ENCODE results near the gene TMEM178B. TPM values are rescaled to one million over a fixed set of nuclear protein-coding genes. Genes with fewer than 3 reads are reported as not detected.

TMEM178B gene
- total and polyA plus RNA-seq, 9 of the 15 experiments (the other 6 are each of a cell fraction or from before 2014, with no cell fraction given), result under 0.01 to 0.03 (median 0.01) TPM; not detected in 5

- H3K79me2 ChIP-seq (ENCODE audit: control insufficient read depth, insufficient read depth, low read length), result no peaks in the 10 kb centered on the region
- no peaks in the 10 kb centered on the region for H4K20me1 ChIP-seq (replicated peaks; ENCODE audit: control insufficient read depth, insufficient read depth, low read length)
- H3K9me1 ChIP-seq (ENCODE audit: control insufficient read depth, insufficient read depth, low read length), result no peaks in the 10 kb centered on the region
- no peaks in the 10 kb centered on the region for H3K36me3 ChIP-seq (ENCODE audit: control insufficient read depth, insufficient read depth, low read length)
- no peak overlapping the region for H3K4me3 ChIP-seq
- ChIA-PET CTCF (ENCODE audit: low intra/inter-chr PET ratio) (no interaction called here), POLR2A (interaction anchor here (0.6 to 0.7 kb wide), 2 partner anchors 9 to 1595 kb away, joined by 3 read pairs; no protein-coding TSS in a partner anchor)
- BruUV-seq (replicated peaks), result no TSS peak
- H3K27me3 ChIP-seq (ENCODE audit: control insufficient read depth in 2 of 2, insufficient read depth in 2 of 2, low read length in 2 of 2), result peaks cover 0 to 11% of the 10 kb centered on the region in 2 experiments; a peak in 2 of 5 replicates
- no peak overlapping the region for H3K4me2 ChIP-seq (ENCODE audit: insufficient read depth, low read length)
- H3K9ac ChIP-seq (ENCODE audit: insufficient read depth in 1 of 2, low read depth in 2 of 2, low read length in 2 of 2), result no peak overlapping the region
- intact Hi-C loops (cut with micrococcal nuclease) (no loop called here), in situ Hi-C loops (cut with MboI) (no loop called here)
- no peak for ATAC-seq
- H3K4me1 ChIP-seq (replicated peaks in 1 of 2; ENCODE audit: control insufficient read depth in 2 of 2, insufficient read depth in 2 of 2, low read length in 2 of 2), result no peaks in the 10 kb centered on the region
- FAIRE-seq, result no peak
- H3K27ac ChIP-seq (ENCODE audit: extremely low read depth, low read depth, low read length), result no peak overlapping the region
- DNase-seq (ENCODE audit: extremely low read depth in 1 of 4, low spot score in 3 of 4), result no peak
- under 1% methylated on average over 8 of the region's 8 CpGs for WGBS (ENCODE audit: insufficient coverage, low coverage, missing lambda C conversion rate)
- H2AFZ ChIP-seq (ENCODE audit: low read depth, low read length), result no peak overlapping the region
- H3K9me3 ChIP-seq (replicated peaks; ENCODE audit: control insufficient read depth, insufficient read depth, low read depth, low read length), result no peaks in the 10 kb centered on the region
- TF ChIP-seq ZNF609 (CRISPR knock-in tag; IDR thresholded peaks at IDR 0.05; ENCODE audit: borderline replicate concordance) (no peak), SAFB (IDR thresholded peaks at IDR 0.05; ENCODE audit: borderline replicate concordance, low read depth, low read length) (no peak), ZNF324 (CRISPR knock-in tag; IDR thresholded peaks at IDR 0.05) (no peak), RBM15 (IDR thresholded peaks at IDR 0.05; ENCODE audit: insufficient read depth, low read length) (no peak), BMI1 (IDR thresholded peaks at IDR 0.05; ENCODE audit: low read length) (no peak), FUS (optimal IDR thresholded peaks at IDR 0.05; ENCODE audit: low read depth, low read length) (no peak), DEAF1 (CRISPR knock-in tag; IDR thresholded peaks at IDR 0.05) (no peak), GATAD2A (IDR thresholded peaks at IDR 0.05) (no peak), ELF1 (tag; IDR thresholded peaks at IDR 0.05) (no peak), ELK3 (CRISPR knock-in tag; IDR thresholded peaks at IDR 0.05) (no peak), ZNF75A (CRISPR knock-in tag; IDR thresholded peaks at IDR 0.05) (no peak), MCM7 (IDR thresholded peaks at IDR 0.05) (no peak), ZNF133 (CRISPR knock-in tag; IDR thresholded peaks at IDR 0.05) (no peak), SMAD3 (CRISPR knock-in tag; conservative IDR thresholded peaks at IDR 0.05) (no peak), CGGBP1 (CRISPR knock-in tag; IDR thresholded peaks at IDR 0.05) (no peak), FOS (IDR thresholded peaks at IDR 0.05; ENCODE audit: extremely low read depth, insufficient read length) (no peak)
These were observed 152.2 kb downstream of the TMEM178B start for GRCh38 chr7:141225916-141226618.
